HepG2 (cell line): ENCODE data around the gene SGO1. TPM values are rescaled to one million over a fixed set of nuclear protein-coding genes. Genes with fewer than 3 reads are reported as not detected.

Source experiments
- AHDC1 ChIP-seq: sonication (generic); formaldehyde crosslinking; IDR thresholded peaks from 2 replicates; pipeline ENCODE4 v1.5.1; 2020; ENCODE audit warnings: mild to moderate bottlenecking, missing genetic modification reagents, borderline replicate concordance
- CCAR2 ChIP-seq: fragments of 200-400 bp; formaldehyde crosslinking; optimal IDR thresholded peaks from 2 replicates; pipeline ENCODE3; 2018; ENCODE audit warnings: low read depth, mild to moderate bottlenecking, low read length, moderate library complexity
- GRHL1 ChIP-seq: sonication (generic); formaldehyde crosslinking; conservative IDR thresholded peaks from 2 replicates; pipeline ENCODE4 v1.8.0; 2022; ENCODE audit warnings: missing genetic modification reagents
- MIER2 ChIP-seq: IDR thresholded peaks from 2 replicates; pipeline ENCODE4 v1.6.1; 2016; ENCODE audit warnings: missing biosample characterization, missing genetic modification reagents
- MLLT10 ChIP-seq: sonication (generic); formaldehyde crosslinking; IDR thresholded peaks from 2 replicates; pipeline ENCODE4 v1.4.0; 2020; ENCODE audit warnings: missing genetic modification reagents
- NCOA2 ChIP-seq: sonication (generic); formaldehyde crosslinking; IDR thresholded peaks from 2 replicates; pipeline ENCODE4 v1.8.0; 2022; ENCODE audit warnings: inconsistent platforms
- NFE2L2 ChIP-seq: fragments of 150-350 bp; IDR thresholded peaks from 2 replicates; pipeline ENCODE4 v1.6.1; 2014; ENCODE audit warnings: low read length
- NKX3-1 ChIP-seq: sonication (generic); formaldehyde crosslinking; IDR thresholded peaks from 2 replicates; pipeline ENCODE4 v1.5.0; 2020; ENCODE audit warnings: missing genetic modification reagents
- NR2C2 ChIP-seq: sonication (generic); formaldehyde crosslinking; IDR thresholded peaks from 2 replicates; pipeline ENCODE4 v1.4.0; 2020; ENCODE audit warnings: missing genetic modification reagents, mild to moderate bottlenecking, moderate library complexity, borderline replicate concordance
- RBFOX2 ChIP-seq: fragments of 200-400 bp; formaldehyde crosslinking; IDR thresholded peaks from 2 replicates; pipeline ENCODE4 v1.6.1; 2017; ENCODE audit warnings: low read depth, mild to moderate bottlenecking, low read length
- RNF2 ChIP-seq: fragments of 450-650 bp; conservative IDR thresholded peaks from 2 replicates; pipeline ENCODE4 v1.6.1; 2016; ENCODE audit warnings: low read depth
- TAF1 ChIP-seq: sonication (generic); formaldehyde crosslinking; IDR thresholded peaks from 2 replicates; pipeline ENCODE4 v1.4.0; 2020; ENCODE audit warnings: missing genetic modification reagents
- ZC3H13 ChIP-seq: sonication (generic); formaldehyde crosslinking; IDR thresholded peaks from 2 replicates; pipeline ENCODE4 v1.8.1; 2023; ENCODE audit warnings: mild to moderate bottlenecking, missing genetic modification reagents, moderate library complexity
- ZNF101 ChIP-seq: sonication (generic); formaldehyde crosslinking; IDR thresholded peaks from 2 replicates; pipeline ENCODE4 v1.4.0; 2020; ENCODE audit warnings: mild to moderate bottlenecking, low read depth, missing genetic modification reagents, borderline replicate concordance
- ZNF256 ChIP-seq: sonication (generic); formaldehyde crosslinking; conservative IDR thresholded peaks from 2 replicates; pipeline ENCODE4 v1.4.0; 2020; ENCODE audit warnings: missing genetic modification reagents
- ZSCAN5A ChIP-seq: sonication (generic); formaldehyde crosslinking; IDR thresholded peaks from 2 replicates; pipeline ENCODE4 v1.8.0; 2022; ENCODE audit warnings: mild to moderate bottlenecking, missing genetic modification reagents, borderline replicate concordance
- polyA plus RNA-seq, 8 experiments: library from polyadenylated mRNA; depleted of rRNA in 3 of 8; stranded (reverse) in 7 of 8; unstranded in 1 of 8; fragments of >200 nt; fragmentation: Illumina TruSeq in 4 of 8; extraction: Trizol in 4 of 8; gene quantifications; 2 replicates each; pipeline versions ENCODE4 v1.2.1 to v1.2.3, GENCODE V29; 2011 to 2016; ENCODE audit warnings: low read depth in 4 of 8, missing spikeins in 1 of 8, mixed read lengths in 1 of 8; ENCODE audit not compliant: insufficient read depth in 1 of 8
- total RNA-seq, 5 experiments: library from RNA; depleted of rRNA; stranded (reverse); fragments of >200 nt; fragmentation: Illumina TruSeq; extraction: Trizol; gene quantifications; 2 replicates each; pipeline ENCODE4 v1.2.3, GENCODE V29; 2016; ENCODE audit warnings: low read depth in 1 of 5
- TF ChIP-seq, protein P1 (sequence below): IDR thresholded peaks from 2 replicates; pipeline ENCODE4 v1.6.1; 2016; ENCODE audit warnings: low read depth, borderline replicate concordance
- TF ChIP-seq, protein P2 (sequence below): sonication (generic); formaldehyde crosslinking; IDR thresholded peaks from 2 replicates; pipeline ENCODE4 v1.8.0; 2022; ENCODE audit warnings: mild to moderate bottlenecking, missing genetic modification reagents; ENCODE audit not compliant: insufficient replicate concordance

Gene SGO1
- total and polyA plus RNA-seq, 2 of the 13 experiments (the other 11 are each of a cell fraction or from before 2014, with no cell fraction given): 2.1 to 16.1 TPM

GRCh38 chr3:20185679-20186599, at the start of gene SGO1 (continued):
- TF ChIP-seq MLLT10 (no peak), ZNF101 (no peak), RNF2 (no peak; the same call in 1 of the 2 replicates), NKX3-1 (0 out of 2 replicates have a peak, but pooled peaks have one; percentile 26), NR2C2 (CRISPR knock-in tag) (peak; percentile 68), MIER2 (no peak), ZNF256 (CRISPR knock-in tag) (no peak), CCAR2 (no peak), GRHL1 (CRISPR knock-in tag) (no peak), AHDC1 (CRISPR knock-in tag) (peak; percentile 33), NCOA2 (CRISPR knock-in tag) (no peak; the same call in 1 of the 2 replicates), NFE2L2 (no peak), ZC3H13 (CRISPR knock-in tag) (no peak), TAF1 (peak; percentile 79), RBFOX2 (peak; percentile 73), ZSCAN5A (peak; percentile 89; the same call in 1 of the 2 replicates)
- TF ChIP-seq, protein P1, sequence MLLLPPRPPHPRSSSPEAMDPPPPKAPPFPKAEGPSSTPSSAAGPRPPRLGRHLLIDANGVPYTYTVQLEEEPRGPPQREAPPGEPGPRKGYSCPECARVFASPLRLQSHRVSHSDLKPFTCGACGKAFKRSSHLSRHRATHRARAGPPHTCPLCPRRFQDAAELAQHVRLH: peak; percentile 40; the same call in 1 of the 2 replicates
- TF ChIP-seq, protein P2, sequence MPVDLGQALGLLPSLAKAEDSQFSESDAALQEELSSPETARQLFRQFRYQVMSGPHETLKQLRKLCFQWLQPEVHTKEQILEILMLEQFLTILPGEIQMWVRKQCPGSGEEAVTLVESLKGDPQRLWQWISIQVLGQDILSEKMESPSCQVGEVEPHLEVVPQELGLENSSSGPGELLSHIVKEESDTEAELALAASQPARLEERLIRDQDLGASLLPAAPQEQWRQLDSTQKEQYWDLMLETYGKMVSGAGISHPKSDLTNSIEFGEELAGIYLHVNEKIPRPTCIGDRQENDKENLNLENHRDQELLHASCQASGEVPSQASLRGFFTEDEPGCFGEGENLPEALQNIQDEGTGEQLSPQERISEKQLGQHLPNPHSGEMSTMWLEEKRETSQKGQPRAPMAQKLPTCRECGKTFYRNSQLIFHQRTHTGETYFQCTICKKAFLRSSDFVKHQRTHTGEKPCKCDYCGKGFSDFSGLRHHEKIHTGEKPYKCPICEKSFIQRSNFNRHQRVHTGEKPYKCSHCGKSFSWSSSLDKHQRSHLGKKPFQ: peak; percentile 57
